DOHH2 (cell line): ENCODE measurements around the gene HEMGN.
A peak's percentile ranks its signal among the peaks of the same experiment; 100 is the strongest.

Source experiments
- CTCF ChIP-seq: fragments of 200-600 bp; sonication (generic); IDR thresholded peaks from one replicate; pipeline ENCODE4 v1.5.1; 2014; ENCODE audit warnings: antibody characterized with exemption, mild to moderate bottlenecking, low read depth, low read length; ENCODE audit not compliant: poor library complexity, severe bottlenecking
- EZH2phosphoT487 ChIP-seq: fragments of 200-600 bp; sonication (generic); IDR thresholded peaks from 2 replicates; pipeline ENCODE4 v1.6.1; 2017; ENCODE audit warnings: borderline replicate concordance, mild to moderate bottlenecking, antibody characterized with exemption, low read length, moderate library complexity, mixed read lengths

GRCh38 chr9:97954550-97954989 is 16.6 kb upstream of the HEMGN start:
- TF ChIP-seq CTCF (peak; percentile 82), EZH2phosphoT487 (no peak)
